ENCODE data around the gene ATF7.

DNA sequence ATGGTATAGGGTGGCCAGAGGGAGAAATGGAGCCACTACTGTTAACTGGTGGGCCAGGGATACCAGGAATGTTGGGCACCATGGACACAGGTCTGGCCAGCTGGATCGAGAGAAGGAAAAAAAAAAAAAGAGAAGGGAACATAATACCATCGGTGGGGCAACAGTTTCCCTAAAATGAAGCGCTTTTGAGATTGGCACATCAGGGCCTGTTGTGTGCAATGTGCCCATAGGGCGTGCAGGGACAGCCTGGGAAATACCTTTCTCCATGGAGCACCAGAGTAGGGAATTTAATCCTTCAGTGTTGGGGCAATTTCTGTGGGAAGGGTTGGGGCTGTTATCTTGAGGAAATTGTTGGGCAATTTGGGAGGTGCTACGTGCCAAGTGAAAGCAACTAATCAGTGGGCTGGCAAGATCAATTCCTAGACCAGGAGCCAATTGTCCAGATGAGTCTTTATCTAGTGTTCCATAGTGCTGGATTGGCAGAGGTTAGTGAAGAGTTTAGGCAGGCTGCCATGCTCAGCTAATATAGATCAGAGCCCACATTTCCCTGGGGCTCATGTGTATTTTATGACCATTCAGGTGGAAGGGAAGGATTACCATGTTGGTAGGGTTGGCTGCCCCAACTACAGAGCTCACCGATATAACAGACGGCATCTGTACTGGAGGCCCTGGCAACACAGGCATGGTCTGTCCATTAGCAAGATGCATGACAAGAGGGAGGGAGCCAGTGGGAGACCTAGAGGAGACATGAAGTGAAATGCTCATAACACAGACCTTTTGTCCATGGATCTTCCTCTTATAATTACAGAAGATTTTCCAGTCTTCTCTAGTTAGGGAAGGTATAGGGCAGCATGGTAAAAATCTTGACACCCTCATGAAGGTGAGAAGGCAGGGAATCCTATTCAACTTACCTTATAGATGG lies 93.4 kb downstream of the ATF7 start:
- TF ChIP-seq POLR2A (IDR thresholded peaks at IDR 0.05), result no peak
- no peak for TF ChIP-seq CTCF (IDR thresholded peaks at IDR 0.05)
